GM12801 (cell line): ENCODE data around the gene TLE3.

ENCODE experiments used
- CTCF ChIP-seq: IDR thresholded peaks from one replicate; pipeline ENCODE4 v1.5.1; 2011; ENCODE audit warnings: control low read depth; ENCODE audit not compliant: insufficient read length; ENCODE audit errors: extremely low read depth

TLE3 gene

GRCh38 chr15:70078578-70079417 is 18.9 kb downstream of the TLE3 start:
- no peak for TF ChIP-seq CTCF

- TF ChIP-seq CTCF = no peak
Measured at GRCh38 chr15:70077188-70078147, 20.2 kb downstream of the TLE3 start.

- TF ChIP-seq CTCF = no peak
Measured at GRCh38 chr15:70074380-70074779, 23.3 kb downstream of the TLE3 start.

GRCh38 chr15:70072479-70072878 is 25.2 kb downstream of the TLE3 start:
- TF ChIP-seq CTCF = no peak

GRCh38 chr15:70071799-70072198 is 25.9 kb downstream of the TLE3 start:
- no peak for TF ChIP-seq CTCF

- TF ChIP-seq CTCF = no peak
Measured at GRCh38 chr15:70069716-70070115, 28.0 kb downstream of the TLE3 start.
